Endothelial cell (in vitro differentiated cells): ENCODE measurements around the gene MACROD2. TPM values are rescaled to one million over a fixed set of nuclear protein-coding genes. Genes with fewer than 3 reads are reported as not detected.

Experiments
- DNase-seq: peaks from one replicate; pipeline ENCODE4 v3.0.0; 2021; ENCODE audit warnings: low spot score
- H3K27ac Mint-ChIP-seq: one replicate; pipeline ENCODE4 v1.8.0; 2021; ENCODE audit warnings: mixed read lengths, inconsistent platforms; ENCODE audit not compliant: unreplicated experiment
- H3K27me3 Mint-ChIP-seq: one replicate; pipeline ENCODE4 v1.8.0; 2021; ENCODE audit warnings: mild to moderate bottlenecking, moderate library complexity, mixed read lengths, inconsistent platforms; ENCODE audit not compliant: unreplicated experiment
- H3K36me3 Mint-ChIP-seq: one replicate; pipeline ENCODE4 v1.8.0; 2021; ENCODE audit warnings: mild to moderate bottlenecking, low read depth, mixed read lengths, inconsistent platforms; ENCODE audit not compliant: unreplicated experiment
- H3K4me1 Mint-ChIP-seq: one replicate; pipeline ENCODE4 v1.8.0; 2021; ENCODE audit warnings: mild to moderate bottlenecking, mixed read lengths, inconsistent platforms; ENCODE audit not compliant: unreplicated experiment
- H3K4me3 Mint-ChIP-seq: one replicate; pipeline ENCODE4 v1.8.0; 2021; ENCODE audit warnings: mild to moderate bottlenecking, mixed read lengths, inconsistent platforms; ENCODE audit not compliant: unreplicated experiment
- H3K9me3 Mint-ChIP-seq: one replicate; pipeline ENCODE4 v1.8.0; 2021; ENCODE audit warnings: mixed read lengths, inconsistent platforms; ENCODE audit not compliant: unreplicated experiment
- CTCF ChIP-seq: fragments of 200-600 bp; sonication (generic); IDR thresholded peaks from one replicate; pipeline ENCODE4 v1.5.0; 2021; ENCODE audit warnings: antibody characterized with exemption; ENCODE audit not compliant: unreplicated experiment
- total RNA-seq: library from RNA; stranded (reverse); fragmentation: NEBNext Ultra II Directional; extraction: Animal tissue kit (Norgen Biotek cat#: 25700); gene quantifications from one replicate; pipeline ENCODE4 v1.2.1, GENCODE V29; 2021; ENCODE audit not compliant: unreplicated experiment

The MACROD2 gene
- total RNA-seq, 1 donor from 2014 or later = 6.4 TPM

GRCh38 chr20:15042723-15043122 is 1047.4 kb downstream of the MACROD2 start:
- Mint-ChIP-seq H3K36me3 (no peaks in the 10 kb centered on the region), H3K4me1 (no peaks in the 10 kb centered on the region), H3K4me3 (no peak overlapping the region), H3K27me3 (no peaks in the 10 kb centered on the region), H3K27ac (no peak overlapping the region), H3K9me3 (no peaks in the 10 kb centered on the region)
- no peak for DNase-seq
- TF ChIP-seq CTCF = no peak

- no peaks in the 10 kb centered on the region for H3K27me3 Mint-ChIP-seq
- H3K27ac Mint-ChIP-seq = no peak overlapping the region
- no peak overlapping the region for H3K4me3 Mint-ChIP-seq
- TF ChIP-seq CTCF = no peak
- H3K9me3 Mint-ChIP-seq = no peaks in the 10 kb centered on the region
- H3K4me1 Mint-ChIP-seq = no peaks in the 10 kb centered on the region
- H3K36me3 Mint-ChIP-seq = no peaks in the 10 kb centered on the region
- DNase-seq = no peak
These were observed 1049.9 kb downstream of the MACROD2 start for GRCh38 chr20:15045246-15045645.

GRCh38 chr20:15047042-15047441 is 1051.7 kb downstream of the MACROD2 start:
- no peak for DNase-seq
- Mint-ChIP-seq H3K4me1 (no peaks in the 10 kb centered on the region), H3K9me3 (no peaks in the 10 kb centered on the region), H3K4me3 (no peak overlapping the region), H3K36me3 (no peaks in the 10 kb centered on the region), H3K27me3 (no peaks in the 10 kb centered on the region), H3K27ac (no peak overlapping the region)
- TF ChIP-seq CTCF = no peak

- Mint-ChIP-seq H3K4me1 (no peaks in the 10 kb centered on the region), H3K27me3 (no peaks in the 10 kb centered on the region), H3K36me3 (no peaks in the 10 kb centered on the region), H3K9me3 (no peaks in the 10 kb centered on the region), H3K27ac (no peak overlapping the region), H3K4me3 (no peak overlapping the region)
- no peak for TF ChIP-seq CTCF
- no peak for DNase-seq
These were observed 1052.3 kb downstream of the MACROD2 start for GRCh38 chr20:15047601-15048000.

- Mint-ChIP-seq H3K27ac (no peak overlapping the region), H3K4me3 (no peak overlapping the region), H3K9me3 (no peaks in the 10 kb centered on the region), H3K4me1 (no peaks in the 10 kb centered on the region), H3K36me3 (no peaks in the 10 kb centered on the region), H3K27me3 (no peaks in the 10 kb centered on the region)
- TF ChIP-seq CTCF = no peak
- DNase-seq = no peak
These were observed 1060.9 kb downstream of the MACROD2 start for GRCh38 chr20:15056246-15056645.
